ENCODE results near the gene AMELX. TPM values are rescaled to one million over a fixed set of nuclear protein-coding genes. Genes with fewer than 3 reads are reported as not detected.

The AMELX gene
- total and polyA plus RNA-seq, 2 of the 8 experiments (the other 6 are each of a cell fraction or from before 2014, with no cell fraction given), result not detected

DNA sequence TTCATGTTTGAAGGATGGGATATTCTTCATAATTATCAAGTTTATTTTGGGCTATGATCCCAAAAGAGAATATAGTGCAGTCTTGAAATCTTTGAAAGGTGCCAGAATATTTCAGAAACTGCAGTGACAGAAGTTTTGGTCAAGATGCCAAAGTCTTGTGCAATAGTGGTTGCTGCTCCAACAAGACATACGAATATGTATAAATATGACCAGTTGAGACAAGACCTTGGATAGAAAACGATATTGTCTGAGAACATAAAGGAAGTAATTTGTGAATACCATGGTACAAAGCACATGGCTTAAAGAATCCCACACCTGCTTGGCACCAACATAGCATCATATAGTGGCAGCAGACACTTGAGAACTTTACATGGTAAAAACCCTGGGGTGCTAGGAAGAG is 48.6 kb upstream of the AMELX start:
- CTCF ChIA-PET (ENCODE audit: partially characterized antibody), result interaction anchor here (1.4 kb wide), 1 partner anchor 29 kb away, joined by 4 read pairs; no protein-coding TSS in a partner anchor
- H2AFZ ChIP-seq (ENCODE audit: low read length), result no peak overlapping the region
- H2BK12ac ChIP-seq (ENCODE audit: low read depth, low read length), result no peak overlapping the region
- no peak overlapping the region for H2BK15ac ChIP-seq (ENCODE audit: low read length)
- WGBS, 2 experiments (ENCODE audit: extremely low coverage in 1 of 2, insufficient coverage in 1 of 2, insufficient read length in 1 of 2, insufficient replicate concordance in 2 of 2, low coverage in 1 of 2, low lambda C conversion rate in 2 of 2, missing lambda C conversion rate in 1 of 2), result 92% methylated on average over 2 of the region's 2 CpGs; no CpG with 5 or more reads in 1 of the 2 experiments
- no peaks in the 10 kb centered on the region for H4K20me1 ChIP-seq (replicated peaks in 1 of 2; ENCODE audit: control insufficient read depth in 1 of 2, insufficient read depth in 2 of 2, low read length in 2 of 2)
- H2AK5ac ChIP-seq (ENCODE audit: low read depth, low read length), result no peak overlapping the region
- no peak overlapping the region for H4K5ac ChIP-seq (ENCODE audit: insufficient read length, low read depth, low read length)
- H3K36me3 ChIP-seq (ENCODE audit: control insufficient read depth in 2 of 4, insufficient read depth in 4 of 4, low read length in 3 of 4), result no peaks in the 10 kb centered on the region
- no peak overlapping the region for H2BK120ac ChIP-seq (replicated peaks; ENCODE audit: low read depth, low read length)
- no peaks in the 10 kb centered on the region for H3K23me2 ChIP-seq (ENCODE audit: low read depth, low read length)
- H3K56ac ChIP-seq (replicated peaks; ENCODE audit: insufficient read length, low read depth, low read length), result no peak overlapping the region
- no peak overlapping the region for H3K4me2 ChIP-seq (ENCODE audit: insufficient read depth in 1 of 2, low read depth in 2 of 2, low read length in 2 of 2)
- no peak overlapping the region for H3K4me3 ChIP-seq (ENCODE audit: extremely low read depth in 1 of 4, insufficient read depth in 2 of 4, low read depth in 3 of 4, low read length in 4 of 4)
- H3K4me1 ChIP-seq (replicated peaks in 1 of 4; ENCODE audit: control insufficient read depth in 3 of 4, insufficient read depth in 4 of 4, low read length in 3 of 4), result no peaks in the 10 kb centered on the region
- H3K79me1 ChIP-seq (ENCODE audit: low read depth, low read length), result no peaks in the 10 kb centered on the region
- H3K4ac ChIP-seq (replicated peaks; ENCODE audit: insufficient read length, low read depth, low read length), result no peak overlapping the region
- no peak overlapping the region for H4K8ac ChIP-seq (ENCODE audit: extremely low read depth, insufficient read depth, low read length)
- no peak overlapping the region for H4K91ac ChIP-seq (replicated peaks; ENCODE audit: insufficient read length, low read length)
- H3K27ac ChIP-seq (ENCODE audit: low read depth, low read length), result no peak overlapping the region
- DNase-seq (ENCODE audit: low read depth in 1 of 2, low spot score in 2 of 2), result no peak
- no peaks in the 10 kb centered on the region for H3K79me2 ChIP-seq (ENCODE audit: control insufficient read depth in 1 of 2, insufficient read depth in 2 of 2, low read length in 2 of 2)
- no peak overlapping the region for H3K14ac ChIP-seq (ENCODE audit: insufficient read length)
- no peak overlapping the region for H3K9ac ChIP-seq (replicated peaks in 1 of 4; ENCODE audit: extremely low read depth in 1 of 4, low read depth in 3 of 4, low read length in 3 of 4)
- no peak overlapping the region for H3K23ac ChIP-seq (ENCODE audit: insufficient read length)
- H3K18ac ChIP-seq (ENCODE audit: extremely low read depth, low read length), result no peak overlapping the region
- H2BK20ac ChIP-seq (ENCODE audit: low read length), result no peak overlapping the region
- no peak for FAIRE-seq
- H3K27me3 ChIP-seq (replicated peaks in 1 of 4; ENCODE audit: control insufficient read depth in 3 of 4, extremely low read depth in 1 of 4, insufficient read depth in 3 of 4, low read length in 3 of 4), result no peaks in the 10 kb centered on the region
- POLR2A ChIA-PET (ENCODE audit: partially characterized antibody), result no interaction called here
- H2BK5ac ChIP-seq (ENCODE audit: low read depth, low read length), result no peak overlapping the region
- TF ChIP-seq MAX (IDR thresholded peaks at IDR 0.05) (no peak), RAD21 (IDR thresholded peaks at IDR 0.05 in 1 of 2, conservative IDR thresholded peaks at IDR 0.05 in 1 of 2; ENCODE audit: low read depth in 2 of 2, low read length in 2 of 2) (no peak), CBX8 (IDR thresholded peaks at IDR 0.05; ENCODE audit: borderline replicate concordance, low read depth, low read length) (no peak), TEAD4 (IDR thresholded peaks at IDR 0.05; ENCODE audit: low read depth, low read length) (no peak)
- H3K9me3 ChIP-seq (ENCODE audit: insufficient read depth in 2 of 2, low read depth in 1 of 2, low read length in 1 of 2), result no peaks in the 10 kb centered on the region
